K562 (cell line): ENCODE results near the gene INPP5E. TPM values are rescaled to one million over a fixed set of nuclear protein-coding genes. Genes with fewer than 3 reads are reported as not detected.

Source experiments
- BRD4 ChIP-seq: fragments of 200-600 bp; sonication (generic); IDR thresholded peaks from 2 replicates; pipeline ENCODE4 v1.6.1; 2017; ENCODE audit warnings: inconsistent platforms
- CTCF ChIP-seq, 3 experiments: IDR thresholded peaks in 2 of 3; conservative IDR thresholded peaks in 1 of 3; 2 replicates each; pipeline ENCODE4 v1.5.1; 2011 to 2012; ENCODE audit warnings: low read length in 3 of 3, mild to moderate bottlenecking in 3 of 3, control low read depth in 2 of 3, improper control_type of control experiment in 1 of 3, inconsistent platforms in 1 of 3, low read depth in 1 of 3, mixed read lengths in 1 of 3, moderate library complexity in 1 of 3; ENCODE audit not compliant: insufficient read depth in 2 of 3
- CXXC5 ChIP-seq: fragments of 250-450 bp; sonication (Bioruptor Pico); IDR thresholded peaks from 2 replicates; pipeline ENCODE4 v1.8.0; 2022; ENCODE audit warnings: inconsistent platforms, mild to moderate bottlenecking, moderate library complexity
- FOXK2 ChIP-seq, 2 experiments: fragments of 450-650 bp; IDR thresholded peaks in 1 of 2; conservative IDR thresholded peaks in 1 of 2; 2 replicates each; pipeline ENCODE4 v1.6.1; 2016; ENCODE audit warnings: low read depth in 2 of 2, mild to moderate bottlenecking in 1 of 2
- GATAD2A ChIP-seq: fragments of 450-650 bp; IDR thresholded peaks from 2 replicates; pipeline ENCODE4 v1.6.1; 2017
- MAZ ChIP-seq, 2 experiments: fragments of 450-650 bp in 1 of 2; sonication (generic) in 1 of 2; formaldehyde crosslinking; IDR thresholded peaks in 1 of 2; conservative IDR thresholded peaks in 1 of 2; 2 replicates each; pipeline versions ENCODE4 v1.4.0 to v1.5.0; 2020; ENCODE audit warnings: mild to moderate bottlenecking in 1 of 2, missing genetic modification reagents in 1 of 2
- PBX2 ChIP-seq, 2 experiments: IDR thresholded peaks in 1 of 2; conservative IDR thresholded peaks in 1 of 2; 2 replicates each; pipeline ENCODE4 v1.6.1; 2016; ENCODE audit warnings: low read depth in 2 of 2, mild to moderate bottlenecking in 1 of 2, missing compliant biosample characterization in 1 of 2, missing genetic modification characterization in 1 of 2, moderate library complexity in 1 of 2
- TSC22D4 ChIP-seq: fragments of 450-650 bp; IDR thresholded peaks from 2 replicates; pipeline ENCODE4 v1.6.1; 2016; ENCODE audit warnings: missing genetic modification characterization, missing biosample characterization, control low read depth
- U2AF1 ChIP-seq: fragments of 200-400 bp; formaldehyde crosslinking; optimal IDR thresholded peaks from 2 replicates; pipeline ENCODE3; 2017; ENCODE audit warnings: mild to moderate bottlenecking, low read depth, low read length, moderate library complexity
- XRCC3 ChIP-seq: fragments of 450-650 bp; IDR thresholded peaks from 2 replicates; pipeline ENCODE4 v1.6.1; 2017; ENCODE audit warnings: mild to moderate bottlenecking, moderate library complexity
- ZBTB5 ChIP-seq: fragments of 450-650 bp; IDR thresholded peaks from 2 replicates; pipeline ENCODE4 v1.6.1; 2017; ENCODE audit warnings: antibody characterized with exemption
- ZBTB8A ChIP-seq: fragments of 450-650 bp; IDR thresholded peaks from 2 replicates; pipeline ENCODE4 v1.6.1; 2018; ENCODE audit warnings: mild to moderate bottlenecking, moderate library complexity; ENCODE audit not compliant: partially characterized antibody
- ZKSCAN1 ChIP-seq: fragments of 150-350 bp; IDR thresholded peaks from 2 replicates; pipeline ENCODE4 v1.6.1; 2016; ENCODE audit warnings: low read depth, low read length
- ZNF277 ChIP-seq: fragments of 250-450 bp; sonication (Bioruptor Pico); IDR thresholded peaks from 2 replicates; pipeline ENCODE4 v1.8.0; 2022; ENCODE audit warnings: inconsistent platforms, mild to moderate bottlenecking, moderate library complexity, borderline replicate concordance
- ZNF398 ChIP-seq: fragments of 250-450 bp; sonication (Bioruptor Pico); IDR thresholded peaks from 2 replicates; pipeline ENCODE4 v1.8.0; 2021; ENCODE audit warnings: moderate library complexity, mild to moderate bottlenecking, inconsistent platforms
- ZNF75A ChIP-seq: fragments of 450-650 bp; formaldehyde crosslinking; IDR thresholded peaks from 2 replicates; pipeline ENCODE4 v1.4.0; 2020; ENCODE audit warnings: mild to moderate bottlenecking
- polyA plus RNA-seq, 8 experiments: library from polyadenylated mRNA; depleted of rRNA in 4 of 8; stranded (reverse) in 5 of 8; unstranded in 3 of 8; fragments of >200 nt; fragmentation: Nextera tagmentation in 2 of 8; fragmentation: Illumina TruSeq in 1 of 8; extraction: Ambion mirVana in 2 of 8; extraction: Trizol in 1 of 8; gene quantifications; 2 replicates each; pipeline versions ENCODE4 v1.2.1 to v1.2.3, GENCODE V29; 2011 to 2014; ENCODE audit warnings: inconsistent platforms in 1 of 8, missing spikeins in 1 of 8
- total RNA-seq, 7 experiments: library from RNA; depleted of rRNA in 6 of 7; stranded (reverse); fragments of >200 nt in 6 of 7; fragmentation: Illumina TruSeq in 2 of 7; extraction: Trizol in 2 of 7; gene quantifications; 2 replicates each; pipeline versions ENCODE4 v1.2.1 to v1.2.3, GENCODE V29; 2011 to 2021; ENCODE audit warnings: low replicate concordance in 1 of 7

The INPP5E gene
- total and polyA plus RNA-seq, 9 of the 15 experiments (the other 6 are each of a cell fraction or from before 2014, with no cell fraction given), result 0.38 to 17.4 (median 4.9) TPM

GRCh38 chr9:136400038-136400834 is 39.4 kb downstream of the INPP5E start, which contains the start of gene SNAPC4 (continued):
- TF ChIP-seq ZBTB5 (no peak), ZKSCAN1 (peak; percentile 44; the same call in 1 of the 2 replicates), CTCF (IDR thresholded peaks at IDR 0.05 in 2 of 3, conservative IDR thresholded peaks at IDR 0.05 in 1 of 3; ENCODE audit: insufficient read depth in 2 of 3, low read depth in 1 of 3, low read length in 3 of 3) (peak; percentile 92 to 94 (median 93)), CXXC5 (CRISPR knock-in tag) (peak; percentile 93), ZBTB8A (no peak), ZNF75A (CRISPR knock-in tag) (no peak), U2AF1 (peak; percentile 79), TSC22D4 (tag) (no peak), BRD4 (0 out of 2 replicates have a peak, but pooled peaks have one; percentile 55), PBX2 (CRISPR knock-in tag; IDR thresholded peaks at IDR 0.05; ENCODE audit: low read depth) (no peak), PBX2 (tag; conservative IDR thresholded peaks at IDR 0.05; ENCODE audit: low read depth) (no peak), FOXK2 (conservative IDR thresholded peaks at IDR 0.05 in 1 of 2, IDR thresholded peaks at IDR 0.05 in 1 of 2; ENCODE audit: low read depth in 2 of 2) (no peak), ZNF277 (CRISPR knock-in tag) (no peak), XRCC3 (no peak), MAZ (CRISPR knock-in tag; conservative IDR thresholded peaks at IDR 0.05 in 1 of 2, IDR thresholded peaks at IDR 0.05 in 1 of 2) (peak; percentile 76 to 81), ZNF398 (CRISPR knock-in tag) (no peak), GATAD2A (no peak)
